Measurements from ENCODE around the gene RAB3A.

RAB3A gene

GRCh38 chr19:18153556-18154134 lies 50.2 kb downstream of the RAB3A start:
- H3K36me3 ChIP-seq (ENCODE audit: control insufficient read depth in 5 of 5, insufficient read depth in 5 of 5, low read length in 5 of 5): peaks cover 0 to 12% (median 8%) of the 10 kb centered on the region in 5 donors
- no peaks in the 10 kb centered on the region for H3K27me3 ChIP-seq (ENCODE audit: control insufficient read depth in 5 of 5, insufficient read depth in 4 of 5, low read length in 5 of 5)
- H3K4me3 ChIP-seq (ENCODE audit: low read depth in 1 of 5, low read length in 5 of 5): peak overlapping the region; percentile 71 to 88 (median 75)
- peaks cover 6 to 52% (median 35%) of the 10 kb centered on the region in 5 donors for H3K4me1 ChIP-seq (ENCODE audit: control insufficient read depth in 5 of 5, insufficient read depth in 5 of 5, low read length in 5 of 5)
- H3K9ac ChIP-seq (ENCODE audit: low read length in 5 of 5): peak overlapping the region; percentile 71 to 97 (median 87)
- H3K9me3 ChIP-seq (ENCODE audit: control insufficient read depth in 5 of 5, low read length in 5 of 5): no peaks in the 10 kb centered on the region
- H3K27ac ChIP-seq (ENCODE audit: low read depth, low read length): peak overlapping the region; percentile 60

- Histone ChIP-seq H3K27ac (ENCODE audit: low read depth, low read length) (peak within 1 kb of the TSS; percentile 93), H3K36me3 (ENCODE audit: control insufficient read depth in 5 of 5, insufficient read depth in 5 of 5, low read length in 5 of 5) (peaks cover 0 to 13% (median 8%) of the 10 kb centered on the region in 5 donors), H3K9me3 (ENCODE audit: control insufficient read depth in 5 of 5, low read length in 5 of 5) (no peaks in the 10 kb centered on the region), H3K9ac (ENCODE audit: low read length in 5 of 5) (peak within 1 kb of the TSS; percentile 73 to 97 (median 87)), H3K4me3 (ENCODE audit: low read depth in 1 of 5, low read length in 5 of 5) (peak within 1 kb of the TSS; percentile 71 to 88 (median 75)), H3K4me1 (ENCODE audit: control insufficient read depth in 5 of 5, insufficient read depth in 5 of 5, low read length in 5 of 5) (peaks cover 6 to 52% (median 35%) of the 10 kb centered on the region in 5 donors), H3K27me3 (ENCODE audit: control insufficient read depth in 5 of 5, insufficient read depth in 4 of 5, low read length in 5 of 5) (no peaks in the 10 kb centered on the region)
Observed at GRCh38 chr19:18152817-18153555, 50.9 kb downstream of the RAB3A start, which contains the start of gene PIK3R2. Gene PIK3R2, plus strand, starts transcription at chr19:18153163. Its CDS starts 2,717 bp downstream, at chr19:18155880.

GRCh38 chr19:18152442-18152816 lies 51.4 kb downstream of the RAB3A start:
- H3K36me3 ChIP-seq (ENCODE audit: control insufficient read depth in 5 of 5, insufficient read depth in 5 of 5, low read length in 5 of 5): peaks cover 0 to 17% (median 10%) of the 10 kb centered on the region in 5 donors
- H3K4me3 ChIP-seq (ENCODE audit: low read depth in 1 of 5, low read length in 5 of 5): peak overlapping the region; percentile 71 to 88 (median 75)
- peak overlapping the region; percentile 73 to 97 (median 87) for H3K9ac ChIP-seq (ENCODE audit: low read length in 5 of 5)
- no peaks in the 10 kb centered on the region for H3K27me3 ChIP-seq (ENCODE audit: control insufficient read depth in 5 of 5, insufficient read depth in 4 of 5, low read length in 5 of 5)
- peaks cover 6 to 50% (median 34%) of the 10 kb centered on the region in 5 donors for H3K4me1 ChIP-seq (ENCODE audit: control insufficient read depth in 5 of 5, insufficient read depth in 5 of 5, low read length in 5 of 5)
- H3K27ac ChIP-seq (ENCODE audit: low read depth, low read length): peak overlapping the region; percentile 93
- no peaks in the 10 kb centered on the region for H3K9me3 ChIP-seq (ENCODE audit: control insufficient read depth in 5 of 5, low read length in 5 of 5)

- no peak overlapping the region for H3K27ac ChIP-seq (ENCODE audit: low read depth, low read length)
- H3K9me3 ChIP-seq (ENCODE audit: control insufficient read depth in 5 of 5, low read length in 5 of 5): no peaks in the 10 kb centered on the region
- H3K9ac ChIP-seq (ENCODE audit: low read length in 5 of 5): peak overlapping the region in 3 of 5 donors; percentile 13 to 97 (median 87)
- no peak overlapping the region for H3K4me3 ChIP-seq (ENCODE audit: low read depth in 1 of 5, low read length in 5 of 5)
- peaks cover 0 to 36% (median 22%) of the 10 kb centered on the region in 5 donors for H3K4me1 ChIP-seq (ENCODE audit: control insufficient read depth in 5 of 5, insufficient read depth in 5 of 5, low read length in 5 of 5)
- H3K27me3 ChIP-seq (ENCODE audit: control insufficient read depth in 5 of 5, insufficient read depth in 4 of 5, low read length in 5 of 5): no peaks in the 10 kb centered on the region
- H3K36me3 ChIP-seq (ENCODE audit: control insufficient read depth in 5 of 5, insufficient read depth in 5 of 5, low read length in 5 of 5): peaks cover 0 to 25% (median 16%) of the 10 kb centered on the region in 5 donors
Observed at GRCh38 chr19:18150776-18151624, 52.8 kb downstream of the RAB3A start.

GRCh38 chr19:18149596-18149975 lies 54.3 kb downstream of the RAB3A start:
- H3K4me1 ChIP-seq (ENCODE audit: control insufficient read depth in 5 of 5, insufficient read depth in 5 of 5, low read length in 5 of 5): peaks cover 0 to 32% (median 21%) of the 10 kb centered on the region in 5 donors
- H3K27me3 ChIP-seq (ENCODE audit: control insufficient read depth in 5 of 5, insufficient read depth in 4 of 5, low read length in 5 of 5): no peaks in the 10 kb centered on the region
- H3K36me3 ChIP-seq (ENCODE audit: control insufficient read depth in 5 of 5, insufficient read depth in 5 of 5, low read length in 5 of 5): peaks cover 0 to 34% (median 27%) of the 10 kb centered on the region in 5 donors
- H3K9ac ChIP-seq (ENCODE audit: low read length in 5 of 5): no peak overlapping the region
- no peak overlapping the region for H3K4me3 ChIP-seq (ENCODE audit: low read depth in 1 of 5, low read length in 5 of 5)
- no peak overlapping the region for H3K27ac ChIP-seq (ENCODE audit: low read depth, low read length)
- no peaks in the 10 kb centered on the region for H3K9me3 ChIP-seq (ENCODE audit: control insufficient read depth in 5 of 5, low read length in 5 of 5)

GRCh38 chr19:18147396-18147795 lies 56.4 kb downstream of the RAB3A start:
- peaks cover 0 to 12% (median 7%) of the 10 kb centered on the region in 5 donors for H3K4me1 ChIP-seq (ENCODE audit: control insufficient read depth in 5 of 5, insufficient read depth in 5 of 5, low read length in 5 of 5)
- H3K27ac ChIP-seq (ENCODE audit: low read depth, low read length): no peak overlapping the region
- H3K4me3 ChIP-seq (ENCODE audit: low read depth in 1 of 5, low read length in 5 of 5): no peak overlapping the region
- peaks cover 0 to 55% (median 43%) of the 10 kb centered on the region in 5 donors for H3K36me3 ChIP-seq (ENCODE audit: control insufficient read depth in 5 of 5, insufficient read depth in 5 of 5, low read length in 5 of 5)
- H3K9me3 ChIP-seq (ENCODE audit: control insufficient read depth in 5 of 5, low read length in 5 of 5): no peaks in the 10 kb centered on the region
- no peak overlapping the region for H3K9ac ChIP-seq (ENCODE audit: low read length in 5 of 5)
- H3K27me3 ChIP-seq (ENCODE audit: control insufficient read depth in 5 of 5, insufficient read depth in 4 of 5, low read length in 5 of 5): no peaks in the 10 kb centered on the region

Measured in subcutaneous abdominal adipose tissue (tissue), 5 donors.